ENCODE results near the gene TSPAN5. TPM values are rescaled to one million over a fixed set of nuclear protein-coding genes. Genes with fewer than 3 reads are reported as not detected.

TSPAN5 gene
- total RNA-seq, 2 donors from 2014 or later = 1.8 to 2.0 TPM

- no peak for DNase-seq
- Histone ChIP-seq H3K27ac (no peak overlapping the region), H3K36me3 (replicated peaks in 1 of 2; ENCODE audit: insufficient read depth in 1 of 2, low read depth in 2 of 2) (no peaks in the 10 kb centered on the region), H3K9me3 (no peaks in the 10 kb centered on the region), H3K4me1 (no peaks in the 10 kb centered on the region), H3K4me3 (no peak overlapping the region), H3K27me3 (no peaks in the 10 kb centered on the region)
- TF ChIP-seq CTCF (IDR thresholded peaks at IDR 0.05) = no peak
- no peak for TF ChIP-seq POLR2A (IDR thresholded peaks at IDR 0.05)
- no peak for ATAC-seq
- WGBS, 2 donors = 82 to 95% methylated on average over 3 of the region's 3 CpGs
- intact Hi-C loops (cut with DNase I) = no loop called here
Observed at GRCh38 chr4:98474408-98474844, 184.0 kb downstream of the TSPAN5 start.

GRCh38 chr4:98473046-98473445 is 185.4 kb downstream of the TSPAN5 start:
- ATAC-seq = no peak

GRCh38 chr4:98470831-98471230 is 187.6 kb downstream of the TSPAN5 start:
- TF ChIP-seq CTCF (IDR thresholded peaks at IDR 0.05) (no peak), POLR2A (IDR thresholded peaks at IDR 0.05) (no peak)
- WGBS, 2 donors = 82 to 85% methylated on average over 7 of the region's 7 CpGs
- DNase-seq (no peak), ATAC-seq (no peak)
- peaks cover 6% of the 10 kb centered on the region for H3K4me1 ChIP-seq
- intact Hi-C loops (cut with DNase I) = no loop called here
- H3K9me3 ChIP-seq = no peaks in the 10 kb centered on the region
- H3K4me3 ChIP-seq = no peak overlapping the region
- H3K36me3 ChIP-seq (replicated peaks in 1 of 2; ENCODE audit: insufficient read depth in 1 of 2, low read depth in 2 of 2) = no peaks in the 10 kb centered on the region
- no peak overlapping the region for H3K27ac ChIP-seq
- H3K27me3 ChIP-seq = no peaks in the 10 kb centered on the region

More at GRCh38 chr4:98473046-98473445, 185.4 kb downstream of the TSPAN5 start:
- Histone ChIP-seq H3K4me1 (peaks cover 1% of the 10 kb centered on the region), H3K4me3 (no peak overlapping the region), H3K9me3 (no peaks in the 10 kb centered on the region), H3K36me3 (replicated peaks in 1 of 2; ENCODE audit: insufficient read depth in 1 of 2, low read depth in 2 of 2) (no peaks in the 10 kb centered on the region), H3K27me3 (no peaks in the 10 kb centered on the region), H3K27ac (no peak overlapping the region)
- intact Hi-C loops (cut with DNase I) = no loop called here
- no peak for DNase-seq
- no peak for TF ChIP-seq CTCF (IDR thresholded peaks at IDR 0.05)
- TF ChIP-seq POLR2A (IDR thresholded peaks at IDR 0.05) = no peak
- 78 to 88% methylated on average over 5 of the region's 5 CpGs for WGBS, 2 donors

- H3K36me3 ChIP-seq (replicated peaks in 1 of 2; ENCODE audit: insufficient read depth in 1 of 2, low read depth in 2 of 2) = no peaks in the 10 kb centered on the region
- ATAC-seq (no peak), DNase-seq (no peak)
- WGBS, 2 donors = 65 to 66% methylated on average over 3 of the region's 3 CpGs
- H3K4me3 ChIP-seq = no peak overlapping the region
- TF ChIP-seq POLR2A (IDR thresholded peaks at IDR 0.05) = no peak
- TF ChIP-seq CTCF (IDR thresholded peaks at IDR 0.05) = no peak
- no peaks in the 10 kb centered on the region for H3K27me3 ChIP-seq
- no peaks in the 10 kb centered on the region for H3K9me3 ChIP-seq
- intact Hi-C loops (cut with DNase I) = no loop called here
- H3K4me1 ChIP-seq = peaks cover 6% of the 10 kb centered on the region
- H3K27ac ChIP-seq = no peak overlapping the region
Observed at GRCh38 chr4:98470366-98470765, 188.0 kb downstream of the TSPAN5 start.

- intact Hi-C loops (cut with DNase I) = no loop called here
Observed at GRCh38 chr4:98469771-98470170, 188.6 kb downstream of the TSPAN5 start.

More at GRCh38 chr4:98469771-98470170, 188.6 kb downstream of the TSPAN5 start:
- Histone ChIP-seq H3K9me3 (no peaks in the 10 kb centered on the region), H3K36me3 (replicated peaks in 1 of 2; ENCODE audit: insufficient read depth in 1 of 2, low read depth in 2 of 2) (no peaks in the 10 kb centered on the region), H3K27me3 (no peaks in the 10 kb centered on the region), H3K4me1 (peaks cover 6% of the 10 kb centered on the region), H3K4me3 (no peak overlapping the region), H3K27ac (no peak overlapping the region)
- DNase-seq (no peak), ATAC-seq (no peak)
- 59 to 60% methylated on average over 2 of the region's 2 CpGs for WGBS, 2 donors
- TF ChIP-seq CTCF (IDR thresholded peaks at IDR 0.05) = no peak
- TF ChIP-seq POLR2A (IDR thresholded peaks at IDR 0.05) = no peak
